Measurements from ENCODE around the gene HAGHL. TPM values are rescaled to one million over a fixed set of nuclear protein-coding genes. Genes with fewer than 3 reads are reported as not detected.

HAGHL gene
- total and polyA plus RNA-seq, 3 donors from 2014 or later = 7.2 to 13.7 (median 9.9) TPM

- no peaks in the 10 kb centered on the region for H3K27me3 ChIP-seq
- WGBS, 2 donors = 87 to 88% methylated on average over 14 to 19 of the region's 19 CpGs
- H3K36me3 ChIP-seq (ENCODE audit: low read depth, missing control alignments) = no peaks in the 10 kb centered on the region
- no peaks in the 10 kb centered on the region for H3K9me3 ChIP-seq
- H3K27ac ChIP-seq = no peak overlapping the region
- intact Hi-C loops (cut with DNase I; ENCODE audit: low total_unique reads) = no loop called here
- DNase-seq = no peak
- no peak for TF ChIP-seq POLR2A (IDR thresholded peaks at IDR 0.05)
- TF ChIP-seq CTCF (IDR thresholded peaks at IDR 0.05) = no peak
- no peaks in the 10 kb centered on the region for H3K4me1 ChIP-seq
- no peak overlapping the region for H3K4me3 ChIP-seq
Observed at GRCh38 chr16:702341-702740, 24.6 kb upstream of the HAGHL start.

DNA sequence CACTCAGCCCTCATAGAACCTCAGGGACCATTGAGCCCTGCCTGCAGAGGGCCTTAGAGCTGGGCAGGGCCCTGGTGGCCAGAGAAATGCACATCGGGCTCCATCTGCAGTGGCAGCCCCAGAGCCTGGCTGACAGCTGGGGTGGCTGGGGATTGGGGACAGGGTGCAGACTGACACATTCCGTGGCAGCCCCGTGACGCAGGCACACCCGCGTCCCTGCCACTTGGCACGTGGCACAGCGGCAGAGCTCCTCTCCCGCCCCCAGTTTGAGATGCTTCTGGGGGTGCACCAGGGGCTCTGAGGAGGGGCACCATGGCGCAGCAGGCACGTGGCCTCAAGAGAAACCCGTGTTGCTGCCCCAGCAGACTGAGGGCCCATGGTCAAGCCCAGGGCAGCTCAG, 23.5 kb upstream of the HAGHL start:
- DNase-seq = no peak
- no peak overlapping the region for H3K27ac ChIP-seq
- no peaks in the 10 kb centered on the region for H3K9me3 ChIP-seq
- H3K36me3 ChIP-seq (ENCODE audit: low read depth, missing control alignments) = no peaks in the 10 kb centered on the region
- H3K4me3 ChIP-seq = no peak overlapping the region
- TF ChIP-seq POLR2A (IDR thresholded peaks at IDR 0.05) = no peak
- TF ChIP-seq CTCF (IDR thresholded peaks at IDR 0.05) = no peak
- WGBS, 2 donors = 88% methylated on average over 9 of the region's 12 CpGs; no CpG with 5 or more reads in 1 of the 2 donors
- H3K4me1 ChIP-seq = no peaks in the 10 kb centered on the region
- intact Hi-C loops (cut with DNase I; ENCODE audit: low total_unique reads) = no loop called here
- no peaks in the 10 kb centered on the region for H3K27me3 ChIP-seq

DNA sequence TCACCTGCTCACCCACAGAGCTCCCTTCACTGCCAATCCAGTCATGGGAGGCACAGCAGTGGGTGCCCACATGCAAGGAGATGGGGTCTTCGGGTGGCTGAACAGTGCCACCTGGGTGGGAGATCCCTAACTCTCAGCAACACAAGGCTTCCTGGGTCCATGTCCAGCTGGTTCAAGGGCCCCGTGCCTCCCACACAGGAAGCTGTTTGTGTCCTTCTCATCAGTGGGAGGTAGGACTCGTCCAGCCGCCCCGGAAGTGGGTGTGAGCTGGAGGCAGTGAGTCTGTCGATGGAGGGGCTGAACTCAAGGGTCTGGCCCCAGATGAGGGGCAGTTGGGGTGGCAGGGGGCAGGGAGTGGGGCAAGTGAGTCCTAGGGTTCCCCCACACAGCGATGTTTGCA, 22.9 kb upstream of the HAGHL start:
- no peak overlapping the region for H3K27ac ChIP-seq
- intact Hi-C loops (cut with DNase I; ENCODE audit: low total_unique reads) = no loop called here
- 63 to 70% methylated on average over 4 to 7 of the region's 7 CpGs for WGBS, 2 donors
- no peaks in the 10 kb centered on the region for H3K9me3 ChIP-seq
- H3K4me3 ChIP-seq = no peak overlapping the region
- H3K27me3 ChIP-seq = no peaks in the 10 kb centered on the region
- H3K36me3 ChIP-seq (ENCODE audit: low read depth, missing control alignments) = no peaks in the 10 kb centered on the region
- no peak for TF ChIP-seq POLR2A (IDR thresholded peaks at IDR 0.05)
- no peak for TF ChIP-seq CTCF (IDR thresholded peaks at IDR 0.05)
- H3K4me1 ChIP-seq = no peaks in the 10 kb centered on the region
- no peak for DNase-seq

DNA sequence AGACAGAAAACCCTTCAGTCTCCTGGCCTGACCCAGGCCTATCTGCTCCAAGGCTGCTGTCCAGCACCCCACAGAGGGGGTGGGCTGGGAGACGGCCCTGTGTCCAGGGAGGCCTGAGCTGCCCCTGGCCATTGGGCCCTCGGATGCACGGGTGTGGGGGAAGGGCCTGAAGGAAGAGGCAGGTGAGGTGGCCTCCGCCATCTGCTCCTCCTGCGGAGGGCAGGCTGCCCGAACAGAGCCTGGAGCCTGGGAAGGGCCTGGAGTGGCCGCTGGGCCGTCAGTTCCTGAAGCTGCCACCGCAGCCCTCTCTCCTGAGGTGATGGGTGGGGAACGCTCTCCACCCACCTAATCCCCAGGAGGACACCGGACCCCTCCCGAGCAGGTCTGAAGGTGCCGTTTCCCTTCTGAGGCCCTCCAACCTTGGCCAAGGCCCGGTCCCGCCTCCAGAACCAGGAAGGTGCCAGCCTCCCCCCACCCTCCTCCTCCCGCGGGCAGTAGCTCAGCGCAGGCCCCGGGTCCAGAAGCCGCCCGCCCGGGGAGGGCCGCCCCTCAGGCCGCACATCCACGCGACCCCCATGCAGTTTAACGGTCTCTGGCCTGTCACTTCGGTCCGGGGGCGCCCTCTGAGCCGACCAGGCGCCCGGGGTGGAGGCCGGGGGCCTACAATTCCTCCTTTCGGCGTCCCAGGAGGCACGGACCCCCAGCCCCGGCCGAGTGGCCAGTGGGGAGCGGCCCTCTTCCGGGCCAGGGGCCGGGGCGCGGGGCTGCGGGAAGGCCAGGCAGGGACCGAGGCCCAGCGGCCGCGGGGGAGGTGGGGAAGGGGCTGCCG, 22.1 kb upstream of the HAGHL start:
- no peak overlapping the region for H3K27ac ChIP-seq
- H3K27me3 ChIP-seq = no peaks in the 10 kb centered on the region
- peaks cover 1% of the 10 kb centered on the region for H3K4me1 ChIP-seq
- no peak for TF ChIP-seq CTCF (IDR thresholded peaks at IDR 0.05)
- TF ChIP-seq POLR2A (IDR thresholded peaks at IDR 0.05) = no peak
- no peaks in the 10 kb centered on the region for H3K9me3 ChIP-seq
- no peaks in the 10 kb centered on the region for H3K36me3 ChIP-seq (ENCODE audit: low read depth, missing control alignments)
- intact Hi-C loops (cut with DNase I; ENCODE audit: low total_unique reads) = no loop called here
- DNase-seq = no peak
- H3K4me3 ChIP-seq = peak overlapping the region; percentile 12 to 34
- 5 to 16% methylated on average over 4 to 39 of the region's 50 CpGs for WGBS, 2 donors
